KBM-7 (cell line): Measurements from ENCODE around the gene PML.
A peak's percentile ranks its signal among the peaks of the same experiment; 100 is the strongest.
"Not testable (repeated sequence)": the region's sequence is repeated elsewhere in the genome, so short reads cannot be mapped to it uniquely, and the experiment has no call there.

ENCODE experiments used
- DNase-seq: peaks from one replicate; pipeline ENCODE4 v3.0.0-alpha.2; 2015
- in situ Hi-C: fragments of 300-500 bp; cut with MboI; formaldehyde crosslinking; loops from 2 replicates; pipeline ENCODE4 v1.14.3; 2020; ENCODE audit warnings: low sequenced_read_pairs, low pct_unique_long_range_greater_than_20kb, mixed read lengths

Gene PML

GRCh38 chr15:73955861-73956742, 38.4 kb upstream of the PML start:
- no peak for DNase-seq
- in situ Hi-C loops: no loop called here

GRCh38 chr15:73956743-73957135, 37.8 kb upstream of the PML start:
- peak; percentile 70 for DNase-seq
- in situ Hi-C loops: no loop called here

GRCh38 chr15:73957276-73957675, 37.2 kb upstream of the PML start:
- in situ Hi-C loops: no loop called here
- no peak for DNase-seq

- no peak for DNase-seq
- in situ Hi-C loops: no loop called here
These were observed 36.7 kb upstream of the PML start for GRCh38 chr15:73957785-73958184.

GRCh38 chr15:73959012-73959581, 35.4 kb upstream of the PML start:
- in situ Hi-C loops: no loop called here
- DNase-seq: peak; percentile 85

GRCh38 chr15:73959801-73960200, 34.7 kb upstream of the PML start:
- DNase-seq: no peak
- in situ Hi-C loops: no loop called here

- DNase-seq, in situ Hi-C loops: not testable (repeated sequence)
These were observed 33.9 kb upstream of the PML start for GRCh38 chr15:73960472-73961070.

GRCh38 chr15:73962433-73962832, 32.1 kb upstream of the PML start:
- in situ Hi-C loops: no loop called here
- no peak for DNase-seq

GRCh38 chr15:73964736-73965093, 29.8 kb upstream of the PML start:
- in situ Hi-C loops: no loop called here

GRCh38 chr15:73965094-73965757, 29.3 kb upstream of the PML start:
- no peak for DNase-seq
- in situ Hi-C loops: no loop called here

More at GRCh38 chr15:73964736-73965093, 29.8 kb upstream of the PML start:
- peak; percentile 99 for DNase-seq

- in situ Hi-C loops: no loop called here
- peak; percentile 37 for DNase-seq
These were observed 28.8 kb upstream of the PML start for GRCh38 chr15:73965758-73966113.

- no peak for DNase-seq
- in situ Hi-C loops: no loop called here
These were observed 26.1 kb upstream of the PML start for GRCh38 chr15:73968461-73968860.

GRCh38 chr15:73969151-73969759, 25.3 kb upstream of the PML start:
- DNase-seq: peak; percentile 45
- in situ Hi-C loops: no loop called here

GRCh38 chr15:73972984-73973682, 21.4 kb upstream of the PML start:
- in situ Hi-C loops: no loop called here
- peak; percentile 97 for DNase-seq

- DNase-seq, in situ Hi-C loops: not testable (repeated sequence)
These were observed 20.8 kb upstream of the PML start for GRCh38 chr15:73973683-73974200.

GRCh38 chr15:73975440-73976125, 18.9 kb upstream of the PML start:
- DNase-seq: peak; percentile 96
- in situ Hi-C loops: not testable (repeated sequence)

GRCh38 chr15:73978896-73979295, 15.6 kb upstream of the PML start:
- no peak for DNase-seq
- in situ Hi-C loops: no loop called here

GRCh38 chr15:73979636-73980035, 14.9 kb upstream of the PML start:
- DNase-seq: no peak
- in situ Hi-C loops: no loop called here
